ENCODE results near the gene NTRK3. TPM values are rescaled to one million over a fixed set of nuclear protein-coding genes. Genes with fewer than 3 reads are reported as not detected.
"Not testable (repeated sequence)": the region's sequence is repeated elsewhere in the genome, so short reads cannot be mapped to it uniquely, and the experiment has no call there.

The NTRK3 gene
- polyA plus RNA-seq, 1 donor from 2014 or later: not detected

DNA sequence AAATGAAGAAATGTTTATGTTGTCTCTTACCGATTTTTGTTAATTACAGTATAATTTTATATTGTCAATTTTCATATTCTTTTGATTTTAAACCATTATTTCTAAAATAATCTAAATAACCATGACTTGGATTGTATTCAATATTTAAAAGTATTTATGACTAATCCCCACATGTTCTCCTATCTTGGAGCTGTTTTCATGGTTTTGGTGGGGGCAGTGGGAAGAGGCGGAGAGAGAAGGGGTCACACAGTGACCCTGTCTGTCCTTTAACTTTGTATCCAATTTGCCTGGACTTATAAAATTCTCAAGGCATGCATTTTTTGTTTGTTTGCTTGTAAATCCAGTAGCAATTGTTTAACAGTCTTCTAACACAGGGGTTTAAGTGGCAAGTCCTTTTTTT lies 407.4 kb downstream of the NTRK3 start:
- Mint-ChIP-seq H3K4me3 (no peak overlapping the region), H3K9me3 (no peaks in the 10 kb centered on the region), H3K4me1 (no peaks in the 10 kb centered on the region), H3K36me3 (no peaks in the 10 kb centered on the region), H3K27ac (no peak overlapping the region), H3K27me3 (no peaks in the 10 kb centered on the region)

DNA sequence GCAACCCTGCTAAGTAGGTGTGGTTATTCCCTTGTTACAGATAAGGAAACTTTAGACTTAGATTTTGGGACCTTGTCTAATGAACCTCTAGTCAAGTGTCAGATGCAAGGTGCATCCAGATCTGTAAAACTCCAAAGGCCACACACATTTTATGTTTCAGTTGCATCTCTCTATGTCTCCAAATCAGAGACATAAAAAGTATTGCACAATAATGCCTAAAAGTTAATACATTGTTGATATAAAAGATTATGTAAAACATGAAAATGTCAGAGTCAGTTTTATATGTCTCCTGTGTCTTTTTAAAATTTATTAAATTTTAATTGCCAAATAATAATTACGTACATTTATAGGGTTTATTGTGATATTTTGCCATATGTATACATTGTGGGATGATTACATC lies 408.5 kb downstream of the NTRK3 start:
- no peaks in the 10 kb centered on the region for H3K4me1 Mint-ChIP-seq
- H3K27me3 Mint-ChIP-seq: no peaks in the 10 kb centered on the region
- H3K36me3 Mint-ChIP-seq: no peaks in the 10 kb centered on the region
- no peaks in the 10 kb centered on the region for H3K9me3 Mint-ChIP-seq
- no peak overlapping the region for H3K4me3 Mint-ChIP-seq
- H3K27ac Mint-ChIP-seq: no peak overlapping the region

DNA sequence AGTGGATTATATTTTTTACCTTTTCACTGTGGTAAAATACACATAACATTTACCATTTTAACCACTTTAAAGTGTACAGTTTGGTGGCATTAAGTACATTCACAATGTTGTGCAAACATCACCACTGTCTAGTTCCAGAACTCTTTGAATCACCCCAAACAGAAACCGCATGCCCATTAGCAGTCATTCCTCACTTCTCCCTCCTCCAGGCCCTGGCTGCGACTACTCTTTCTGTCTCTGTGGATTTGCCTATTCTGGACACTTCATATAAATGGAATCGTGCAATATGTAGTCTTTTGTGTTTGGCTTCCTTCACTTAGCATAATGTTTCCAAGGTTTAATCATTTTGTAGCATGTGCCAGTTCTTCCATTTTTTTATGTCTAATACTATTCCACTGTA lies 409.8 kb downstream of the NTRK3 start:
- H3K27me3 Mint-ChIP-seq: no peaks in the 10 kb centered on the region
- no peak overlapping the region for H3K4me3 Mint-ChIP-seq
- H3K4me1 Mint-ChIP-seq: no peaks in the 10 kb centered on the region
- H3K9me3 Mint-ChIP-seq: peaks cover 0 to 5% (median 0%) of the 10 kb centered on the region in 3 donors
- no peak overlapping the region for H3K27ac Mint-ChIP-seq
- H3K36me3 Mint-ChIP-seq: no peaks in the 10 kb centered on the region

DNA sequence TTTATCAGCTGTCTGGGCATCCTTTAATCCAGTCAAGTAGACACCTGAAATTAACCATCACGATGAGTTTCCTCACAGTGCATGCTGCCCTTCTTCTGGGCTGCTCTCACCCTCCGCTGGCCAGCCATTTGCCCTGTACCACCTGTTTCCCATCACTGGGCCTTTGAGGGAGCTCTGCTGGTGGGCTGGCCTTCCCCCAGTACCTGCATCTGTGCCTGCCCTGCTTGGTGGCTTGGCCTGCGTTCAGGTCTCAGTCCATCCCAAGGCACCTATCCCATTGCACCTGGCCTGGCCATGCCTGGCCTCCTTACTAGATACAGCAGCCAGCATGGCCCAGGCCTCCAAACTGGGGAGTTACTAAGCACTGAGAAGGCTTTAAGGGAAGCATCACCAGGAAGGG lies 413.2 kb downstream of the NTRK3 start:
- peaks cover 0 to 5% (median 0%) of the 10 kb centered on the region in 3 donors for H3K9me3 Mint-ChIP-seq
- H3K27ac Mint-ChIP-seq: no peak overlapping the region

DNA sequence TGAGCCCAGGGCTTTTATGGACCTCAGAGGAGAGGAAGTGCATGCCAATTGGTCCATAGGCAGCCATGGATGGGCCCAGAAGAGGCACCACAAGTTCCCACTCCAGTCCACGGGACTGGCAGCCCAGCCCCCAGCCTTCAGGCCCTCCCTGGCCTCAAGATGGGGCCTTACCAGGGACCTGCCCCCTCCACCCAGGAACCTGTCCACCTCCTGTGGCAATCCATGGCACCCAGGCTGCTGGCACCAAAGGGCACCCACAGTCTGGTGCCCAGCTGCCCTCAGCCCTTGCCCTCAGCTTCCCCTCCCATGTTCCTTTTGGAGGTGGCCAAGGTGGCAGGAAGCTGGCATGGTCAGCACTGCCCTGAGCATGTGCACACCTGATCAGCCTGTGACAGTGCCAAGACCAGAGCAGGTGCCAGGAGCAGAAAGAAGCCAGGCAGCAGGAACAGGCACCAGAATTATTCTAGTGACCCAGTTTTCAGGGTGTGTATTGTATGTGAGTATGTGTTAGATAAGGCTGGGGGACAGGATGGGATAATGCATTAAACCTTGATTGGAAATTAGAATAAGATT lies 415.0 kb downstream of the NTRK3 start:
- H3K4me3 Mint-ChIP-seq: no peak overlapping the region
- H3K27me3 Mint-ChIP-seq: no peaks in the 10 kb centered on the region
- peaks cover 0 to 10% (median 3%) of the 10 kb centered on the region in 3 donors for H3K9me3 Mint-ChIP-seq
- H3K4me1 Mint-ChIP-seq: no peaks in the 10 kb centered on the region
- H3K36me3 Mint-ChIP-seq: no peaks in the 10 kb centered on the region
- H3K27ac Mint-ChIP-seq: no peak overlapping the region

More for the DNA sequence above, 413.2 kb downstream of the NTRK3 start:
- Mint-ChIP-seq H3K36me3 (no peaks in the 10 kb centered on the region), H3K4me1 (no peaks in the 10 kb centered on the region), H3K27me3 (no peaks in the 10 kb centered on the region), H3K4me3 (no peak overlapping the region)

DNA sequence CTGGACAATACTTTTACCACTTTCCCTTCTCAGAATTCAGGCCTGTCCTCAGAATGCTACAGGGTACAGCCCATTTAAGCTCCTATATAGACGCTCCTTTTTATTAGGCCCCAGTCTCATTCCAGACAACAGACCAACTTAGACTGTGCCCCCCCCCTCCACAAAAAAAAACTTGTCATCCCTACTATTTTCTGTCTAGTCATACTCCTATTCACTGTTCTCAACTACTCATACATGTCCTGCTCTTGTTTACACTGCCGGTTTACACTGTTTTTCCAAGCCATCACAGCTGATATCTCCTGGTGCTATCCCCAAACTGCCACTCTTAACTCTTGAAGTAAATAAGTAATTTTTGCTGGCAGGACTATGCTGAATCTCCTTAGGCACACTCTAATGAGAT lies 420.7 kb downstream of the NTRK3 start:
- H3K27ac Mint-ChIP-seq, H3K36me3 Mint-ChIP-seq, H3K4me3 Mint-ChIP-seq, H3K9me3 Mint-ChIP-seq, H3K27me3 Mint-ChIP-seq, H3K4me1 Mint-ChIP-seq: not testable (repeated sequence)

DNA sequence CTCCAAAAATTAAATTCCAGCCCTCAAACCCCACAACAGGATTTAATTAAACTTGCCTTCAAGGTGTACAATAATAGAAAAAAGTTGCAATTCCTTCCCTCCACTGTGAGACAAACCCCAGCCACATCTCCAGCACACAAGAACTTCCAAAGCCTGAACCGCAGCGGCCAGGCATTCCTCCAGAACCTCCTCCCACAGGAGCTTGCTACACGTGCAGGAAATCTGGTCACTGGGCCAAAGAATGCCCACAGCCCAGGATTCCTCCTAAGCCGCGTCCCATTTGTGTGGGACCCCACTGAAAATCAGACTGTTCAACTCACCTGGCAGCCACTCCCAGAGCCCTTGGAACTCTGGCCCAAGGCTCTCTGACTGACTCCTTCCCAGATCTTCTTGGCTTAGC lies 423.2 kb downstream of the NTRK3 start:
- H3K27ac Mint-ChIP-seq, H3K4me1 Mint-ChIP-seq, H3K27me3 Mint-ChIP-seq, H3K4me3 Mint-ChIP-seq, H3K36me3 Mint-ChIP-seq, H3K9me3 Mint-ChIP-seq: not testable (repeated sequence)

DNA sequence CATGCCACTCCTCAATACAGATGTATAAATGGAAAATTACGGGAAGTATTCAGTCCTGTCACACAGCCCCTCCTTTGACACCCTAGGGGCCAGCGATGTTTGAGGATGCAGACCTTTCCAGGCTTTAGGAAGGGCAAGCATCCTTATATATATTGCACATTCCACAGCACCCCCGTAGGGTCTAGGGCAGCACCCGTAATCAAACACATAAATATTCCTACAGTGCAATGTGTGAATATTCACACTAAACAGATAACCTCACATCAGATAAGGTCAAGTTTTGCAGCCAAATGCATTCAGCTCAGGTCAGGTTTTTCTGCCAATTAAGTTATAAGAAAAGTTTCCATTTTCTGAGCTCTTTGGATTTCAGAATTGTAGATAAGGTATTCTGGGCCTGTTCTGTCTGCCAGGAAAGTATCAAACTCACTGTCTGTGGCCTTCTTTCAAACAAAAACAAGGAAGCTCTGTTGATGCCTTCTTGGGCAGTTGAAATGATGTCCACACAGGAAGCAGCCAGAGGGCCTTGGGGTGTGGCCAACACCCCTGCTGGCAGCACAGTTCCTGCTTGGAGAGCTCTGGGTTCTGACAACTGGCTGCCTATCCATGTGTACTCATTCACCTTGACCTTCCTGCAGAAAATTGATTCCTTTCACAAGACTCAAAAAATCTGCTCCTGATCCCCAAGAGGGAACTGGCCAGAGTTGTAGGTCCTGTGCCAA lies 427.0 kb downstream of the NTRK3 start:
- Mint-ChIP-seq H3K36me3 (peaks cover 2% of the 10 kb centered on the region), H3K4me1 (no peaks in the 10 kb centered on the region), H3K9me3 (peaks cover 0 to 3% (median 2%) of the 10 kb centered on the region in 3 donors), H3K27me3 (no peaks in the 10 kb centered on the region), H3K27ac (no peak overlapping the region), H3K4me3 (no peak overlapping the region)

DNA sequence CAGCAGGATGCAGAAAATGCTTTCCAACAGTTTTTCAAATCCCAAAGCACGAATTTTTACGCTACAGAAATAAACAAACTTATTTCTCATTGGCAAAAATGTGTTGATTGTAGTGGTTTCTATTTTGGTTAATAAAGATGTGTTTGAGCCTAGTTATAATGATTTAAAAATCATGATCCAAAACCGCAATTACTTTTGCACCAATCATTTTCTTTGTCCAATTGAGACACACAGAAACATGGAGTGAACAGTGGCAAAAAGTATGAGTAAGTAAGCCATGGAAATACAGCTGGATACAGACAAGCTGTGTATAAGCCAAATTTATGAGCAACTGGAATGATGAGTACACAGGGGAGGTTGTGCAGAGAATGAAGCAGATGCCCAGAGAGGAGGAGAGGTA lies 427.9 kb downstream of the NTRK3 start:
- Mint-ChIP-seq H3K27ac (no peak overlapping the region), H3K36me3 (peaks cover 2% of the 10 kb centered on the region), H3K4me3 (no peak overlapping the region), H3K27me3 (no peaks in the 10 kb centered on the region), H3K9me3 (peaks cover 0 to 3% (median 2%) of the 10 kb centered on the region in 3 donors), H3K4me1 (no peaks in the 10 kb centered on the region)

DNA sequence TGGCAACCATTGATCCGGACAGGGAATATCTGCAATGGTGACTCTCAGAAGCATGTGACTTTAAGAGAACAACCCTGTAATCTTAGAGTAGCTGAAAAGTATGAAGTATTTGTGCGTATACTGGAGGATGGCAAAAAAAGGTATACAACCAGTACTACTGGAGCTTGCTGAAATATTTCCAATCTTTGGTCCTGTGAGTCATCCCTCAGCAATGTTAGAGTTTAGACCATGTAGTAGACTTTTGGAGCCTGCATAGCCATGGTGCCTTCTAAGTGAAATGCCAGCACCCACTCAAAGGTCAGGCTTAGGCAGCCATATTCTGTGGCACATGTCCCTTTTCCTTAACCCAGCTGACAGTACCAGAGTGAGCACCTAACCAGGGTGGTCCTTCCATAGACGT lies 429.4 kb downstream of the NTRK3 start:
- Mint-ChIP-seq H3K27ac (no peak overlapping the region), H3K36me3 (no peaks in the 10 kb centered on the region), H3K27me3 (no peaks in the 10 kb centered on the region), H3K4me1 (no peaks in the 10 kb centered on the region), H3K4me3 (no peak overlapping the region), H3K9me3 (peaks cover 0 to 2% (median 2%) of the 10 kb centered on the region in 3 donors)

DNA sequence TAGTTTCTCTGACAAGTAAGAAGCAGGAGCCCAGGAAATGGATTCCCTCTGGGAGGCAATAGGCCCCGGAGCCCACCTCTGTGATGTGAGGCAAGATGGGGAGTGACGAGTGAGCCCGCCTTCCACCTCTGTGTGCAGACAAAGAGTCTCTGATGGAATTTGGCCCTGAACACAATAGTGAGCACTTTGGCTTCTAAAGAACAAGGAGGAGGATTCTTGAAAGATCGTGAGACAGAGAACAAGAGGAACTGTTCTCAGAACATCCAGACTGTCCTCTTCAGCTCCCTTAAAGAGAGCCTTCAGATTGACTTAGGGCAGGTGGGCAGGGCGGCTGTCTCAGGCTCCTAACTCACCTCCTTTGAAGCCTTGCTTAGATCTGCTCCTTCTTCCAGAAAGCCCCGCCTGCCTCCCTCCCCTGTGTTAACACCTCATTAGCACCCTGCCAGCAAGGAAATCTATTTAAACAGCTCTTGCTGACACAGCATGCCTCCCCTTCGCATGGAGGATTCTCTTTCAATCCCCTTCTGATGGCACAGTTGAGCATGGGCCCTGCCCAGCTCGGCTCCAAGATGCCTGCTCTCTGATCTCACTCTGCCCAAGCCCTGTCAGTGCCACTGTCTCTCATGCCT lies 430.3 kb downstream of the NTRK3 start:
- H3K4me3 Mint-ChIP-seq: no peak overlapping the region
- no peaks in the 10 kb centered on the region for H3K27me3 Mint-ChIP-seq
- H3K9me3 Mint-ChIP-seq: peaks cover 0 to 2% (median 2%) of the 10 kb centered on the region in 3 donors
- H3K27ac Mint-ChIP-seq: no peak overlapping the region
- no peaks in the 10 kb centered on the region for H3K4me1 Mint-ChIP-seq
- H3K36me3 Mint-ChIP-seq: no peaks in the 10 kb centered on the region

DNA sequence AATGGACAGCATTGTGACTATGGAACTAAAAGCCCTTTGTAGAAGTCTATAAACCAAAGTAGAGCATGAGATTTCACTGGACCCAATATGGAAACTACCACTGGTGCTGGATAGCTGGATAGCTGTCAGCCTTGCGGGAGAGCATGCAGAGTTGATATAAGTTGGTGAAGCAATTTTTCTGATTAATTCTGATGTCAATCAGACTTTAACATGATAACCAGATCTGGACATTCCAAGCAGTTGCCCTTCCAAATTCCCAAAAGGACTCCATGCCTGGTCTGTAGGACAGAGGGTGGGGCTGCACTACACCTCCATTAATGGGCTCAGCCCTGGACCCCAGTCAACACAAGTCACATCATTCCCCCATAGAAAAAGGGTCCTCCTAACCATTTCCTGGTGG lies 437.8 kb downstream of the NTRK3 start:
- H3K4me3 Mint-ChIP-seq: no peak overlapping the region
- no peak overlapping the region for H3K27ac Mint-ChIP-seq
- no peaks in the 10 kb centered on the region for H3K27me3 Mint-ChIP-seq
- peaks cover 3% of the 10 kb centered on the region for H3K36me3 Mint-ChIP-seq
- peaks cover 0 to 3% (median 0%) of the 10 kb centered on the region in 3 donors for H3K9me3 Mint-ChIP-seq
- no peaks in the 10 kb centered on the region for H3K4me1 Mint-ChIP-seq

DNA sequence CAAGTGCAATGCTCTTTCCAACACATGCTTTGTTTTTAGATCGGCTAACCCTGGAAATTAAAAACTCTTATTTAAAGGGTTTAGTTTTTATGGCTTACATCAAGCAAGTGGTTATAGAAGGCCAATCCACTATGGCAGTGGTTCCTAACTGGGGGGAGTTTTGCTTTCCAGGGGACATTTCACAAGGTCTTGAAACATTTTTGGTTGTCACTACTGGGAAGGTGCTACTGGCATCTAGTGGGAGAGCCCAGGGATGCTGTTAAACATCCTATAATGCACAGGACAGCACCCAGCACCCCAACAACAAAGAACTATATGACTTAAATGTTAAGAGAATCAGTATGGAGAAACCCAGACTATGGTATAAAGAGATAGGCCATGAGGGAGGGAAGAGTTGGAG lies 439.0 kb downstream of the NTRK3 start:
- Mint-ChIP-seq H3K27ac (no peak overlapping the region), H3K4me1 (no peaks in the 10 kb centered on the region), H3K9me3 (peaks cover 0 to 3% (median 0%) of the 10 kb centered on the region in 3 donors), H3K4me3 (no peak overlapping the region), H3K36me3 (peaks cover 3% of the 10 kb centered on the region), H3K27me3 (no peaks in the 10 kb centered on the region)

DNA sequence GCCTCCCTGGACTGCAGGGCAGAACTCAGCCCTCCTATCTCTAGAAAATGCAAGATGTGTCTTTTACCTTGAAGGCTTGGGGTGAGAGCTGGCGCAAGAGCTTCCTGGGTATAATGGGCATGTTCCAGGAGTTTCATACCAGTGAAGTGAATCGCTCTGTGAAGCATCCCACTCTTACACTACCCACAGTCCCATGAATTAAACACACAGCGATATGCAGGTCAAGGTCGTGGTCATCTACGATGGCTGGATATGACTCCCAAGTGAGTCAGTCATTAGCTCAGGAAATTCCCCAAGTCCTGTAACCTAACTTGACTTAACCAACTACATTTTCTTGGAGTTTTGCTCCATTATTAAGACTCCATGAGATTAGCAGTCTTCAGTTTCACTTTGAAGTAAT lies 439.7 kb downstream of the NTRK3 start:
- no peaks in the 10 kb centered on the region for H3K4me1 Mint-ChIP-seq

DNA sequence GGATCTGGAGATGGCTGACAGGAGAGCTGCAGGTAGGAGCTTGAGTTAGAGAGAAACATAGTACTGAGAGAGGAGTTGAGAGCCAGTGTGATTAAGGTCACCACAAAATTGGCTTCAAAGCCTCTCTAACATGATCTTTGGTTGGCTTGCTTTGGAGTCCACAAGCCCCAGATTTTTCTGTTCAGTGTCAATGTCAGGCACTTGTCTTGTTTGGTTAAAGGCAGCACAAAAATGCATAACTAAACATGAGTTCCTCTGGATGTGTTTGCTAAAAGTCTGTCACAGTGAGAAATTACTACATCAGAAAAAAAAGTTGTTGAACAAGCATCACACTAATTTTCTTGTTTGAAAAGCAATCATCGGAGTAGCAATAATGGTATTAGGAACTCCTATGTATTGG lies 440.5 kb downstream of the NTRK3 start:
- Mint-ChIP-seq H3K27ac (no peak overlapping the region), H3K4me3 (no peak overlapping the region), H3K36me3 (peaks cover 3% of the 10 kb centered on the region), H3K27me3 (no peaks in the 10 kb centered on the region), H3K4me1 (no peaks in the 10 kb centered on the region), H3K9me3 (peaks cover 0 to 3% (median 0%) of the 10 kb centered on the region in 3 donors)

More for the DNA sequence above, 439.7 kb downstream of the NTRK3 start:
- peaks cover 0 to 3% (median 0%) of the 10 kb centered on the region in 3 donors for H3K9me3 Mint-ChIP-seq
- no peaks in the 10 kb centered on the region for H3K27me3 Mint-ChIP-seq
- peaks cover 3% of the 10 kb centered on the region for H3K36me3 Mint-ChIP-seq
- H3K27ac Mint-ChIP-seq: no peak overlapping the region
- no peak overlapping the region for H3K4me3 Mint-ChIP-seq
